Measurements from ENCODE around the gene PLXDC2. TPM values are rescaled to one million over a fixed set of nuclear protein-coding genes. Genes with fewer than 3 reads are reported as not detected.
"Not testable (repeated sequence)": the region's sequence is repeated elsewhere in the genome, so short reads cannot be mapped to it uniquely, and the experiment has no call there.

The PLXDC2 gene
- total RNA-seq, 1 experiment from 2014 or later: 21.9 TPM

DNA sequence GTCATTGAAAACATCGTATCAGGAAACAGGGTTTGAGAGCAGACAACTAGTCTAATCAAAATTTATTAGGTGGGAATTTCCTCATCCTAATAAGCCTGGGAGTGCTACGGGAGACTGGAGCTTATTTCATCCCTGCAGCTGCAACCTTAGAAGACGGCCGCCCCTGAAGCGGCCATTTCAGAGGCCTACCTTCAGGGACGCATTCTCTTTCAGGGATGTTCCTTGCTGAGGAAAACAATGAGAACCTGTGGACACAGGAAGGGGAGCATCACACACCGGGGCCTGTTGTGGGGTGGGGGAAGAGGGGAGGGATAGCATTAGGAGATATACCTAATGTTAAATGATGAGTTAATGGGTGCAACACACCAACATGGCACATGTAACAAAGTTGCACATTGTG, 392.9 kb downstream of the PLXDC2 start:
- H3K4me3 ChIP-seq (ENCODE audit: insufficient read depth, low read depth, low read length); H3K27me3 ChIP-seq (ENCODE audit: control insufficient read depth, insufficient read depth, low read length); DNase-seq; H3K36me3 ChIP-seq (replicated peaks; ENCODE audit: control insufficient read depth, insufficient read depth, low read length): not testable (repeated sequence)

- Histone ChIP-seq H3K27me3 (ENCODE audit: control insufficient read depth, insufficient read depth, low read length) (no peaks in the 10 kb centered on the region), H3K4me3 (ENCODE audit: insufficient read depth, low read depth, low read length) (no peak overlapping the region), H3K36me3 (replicated peaks; ENCODE audit: control insufficient read depth, insufficient read depth, low read length) (no peaks in the 10 kb centered on the region)
- peak; percentile 9 for DNase-seq
Measured at GRCh38 chr10:20215547-20216152, 399.4 kb downstream of the PLXDC2 start.

DNA sequence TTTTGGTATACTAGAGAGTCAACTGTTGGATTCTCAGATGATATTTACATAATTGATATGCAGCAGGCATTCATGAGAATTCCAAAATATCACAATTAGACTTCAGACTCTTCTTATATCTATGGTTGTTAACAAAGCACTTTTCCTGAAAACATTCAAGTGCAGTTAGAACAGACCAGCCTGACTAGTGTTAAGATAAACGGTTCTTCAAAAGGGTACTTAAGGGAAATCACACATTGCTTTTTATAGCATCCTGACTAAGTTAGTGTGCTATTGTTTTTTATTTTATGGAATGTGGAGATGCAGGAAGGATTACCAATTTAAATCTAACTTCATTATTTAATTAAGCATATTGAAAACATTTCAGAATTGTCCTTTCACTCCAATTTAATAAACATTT, 405.1 kb downstream of the PLXDC2 start:
- no peak for DNase-seq
- H3K36me3 ChIP-seq (replicated peaks; ENCODE audit: control insufficient read depth, insufficient read depth, low read length): no peaks in the 10 kb centered on the region
- no peaks in the 10 kb centered on the region for H3K27me3 ChIP-seq (ENCODE audit: control insufficient read depth, insufficient read depth, low read length)
- no peak overlapping the region for H3K4me3 ChIP-seq (ENCODE audit: insufficient read depth, low read depth, low read length)

- no peaks in the 10 kb centered on the region for H3K36me3 ChIP-seq (replicated peaks; ENCODE audit: control insufficient read depth, insufficient read depth, low read length)
- no peak for DNase-seq
- H3K4me3 ChIP-seq (ENCODE audit: insufficient read depth, low read depth, low read length): no peak overlapping the region
- no peaks in the 10 kb centered on the region for H3K27me3 ChIP-seq (ENCODE audit: control insufficient read depth, insufficient read depth, low read length)
Measured at GRCh38 chr10:20228729-20229128, 412.5 kb downstream of the PLXDC2 start.

- Histone ChIP-seq H3K36me3 (replicated peaks; ENCODE audit: control insufficient read depth, insufficient read depth, low read length) (no peaks in the 10 kb centered on the region), H3K27me3 (ENCODE audit: control insufficient read depth, insufficient read depth, low read length) (no peaks in the 10 kb centered on the region), H3K4me3 (ENCODE audit: insufficient read depth, low read depth, low read length) (no peak overlapping the region)
- no peak for DNase-seq
Measured at GRCh38 chr10:20232079-20232705, 416.0 kb downstream of the PLXDC2 start.

DNA sequence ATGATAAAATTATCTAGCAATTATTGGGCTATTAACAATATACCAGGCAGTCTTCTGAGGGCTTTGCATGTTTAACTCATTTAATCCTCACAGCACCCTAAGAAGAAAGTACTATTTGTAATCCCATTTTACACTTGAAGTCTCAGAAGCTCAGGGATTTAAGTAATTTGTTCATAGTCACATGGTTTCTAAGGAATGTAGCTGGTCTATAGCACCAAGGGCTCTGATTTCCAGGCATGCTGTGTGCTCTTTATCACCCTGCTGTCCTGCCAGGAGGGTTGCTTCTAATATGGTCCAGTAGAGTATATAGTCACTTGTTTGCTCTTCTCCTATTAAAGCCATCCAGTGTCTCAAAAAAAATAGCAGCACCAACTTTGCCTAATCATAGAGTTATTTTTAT, 417.2 kb downstream of the PLXDC2 start:
- DNase-seq: no peak
- no peak overlapping the region for H3K4me3 ChIP-seq (ENCODE audit: insufficient read depth, low read depth, low read length)
- H3K27me3 ChIP-seq (ENCODE audit: control insufficient read depth, insufficient read depth, low read length): no peaks in the 10 kb centered on the region
- H3K36me3 ChIP-seq (replicated peaks; ENCODE audit: control insufficient read depth, insufficient read depth, low read length): no peaks in the 10 kb centered on the region

GRCh38 chr10:20234579-20234978, 418.3 kb downstream of the PLXDC2 start:
- Histone ChIP-seq H3K36me3 (replicated peaks; ENCODE audit: control insufficient read depth, insufficient read depth, low read length) (no peaks in the 10 kb centered on the region), H3K4me3 (ENCODE audit: insufficient read depth, low read depth, low read length) (no peak overlapping the region), H3K27me3 (ENCODE audit: control insufficient read depth, insufficient read depth, low read length) (no peaks in the 10 kb centered on the region)
- no peak for DNase-seq

- H3K4me3 ChIP-seq (ENCODE audit: insufficient read depth, low read depth, low read length): no peak overlapping the region
- no peaks in the 10 kb centered on the region for H3K27me3 ChIP-seq (ENCODE audit: control insufficient read depth, insufficient read depth, low read length)
- no peaks in the 10 kb centered on the region for H3K36me3 ChIP-seq (replicated peaks; ENCODE audit: control insufficient read depth, insufficient read depth, low read length)
- DNase-seq: no peak
Measured at GRCh38 chr10:20237091-20237570, 420.9 kb downstream of the PLXDC2 start.

GRCh38 chr10:20237586-20237985, 421.4 kb downstream of the PLXDC2 start:
- H3K36me3 ChIP-seq (replicated peaks; ENCODE audit: control insufficient read depth, insufficient read depth, low read length): no peaks in the 10 kb centered on the region
- no peak for DNase-seq
- H3K4me3 ChIP-seq (ENCODE audit: insufficient read depth, low read depth, low read length): no peak overlapping the region
- no peaks in the 10 kb centered on the region for H3K27me3 ChIP-seq (ENCODE audit: control insufficient read depth, insufficient read depth, low read length)

- Histone ChIP-seq H3K27me3 (ENCODE audit: control insufficient read depth, insufficient read depth, low read length) (no peaks in the 10 kb centered on the region), H3K4me3 (ENCODE audit: insufficient read depth, low read depth, low read length) (no peak overlapping the region), H3K36me3 (replicated peaks; ENCODE audit: control insufficient read depth, insufficient read depth, low read length) (no peaks in the 10 kb centered on the region)
- no peak for DNase-seq
Measured at GRCh38 chr10:20240643-20241042, 424.4 kb downstream of the PLXDC2 start.

DNA sequence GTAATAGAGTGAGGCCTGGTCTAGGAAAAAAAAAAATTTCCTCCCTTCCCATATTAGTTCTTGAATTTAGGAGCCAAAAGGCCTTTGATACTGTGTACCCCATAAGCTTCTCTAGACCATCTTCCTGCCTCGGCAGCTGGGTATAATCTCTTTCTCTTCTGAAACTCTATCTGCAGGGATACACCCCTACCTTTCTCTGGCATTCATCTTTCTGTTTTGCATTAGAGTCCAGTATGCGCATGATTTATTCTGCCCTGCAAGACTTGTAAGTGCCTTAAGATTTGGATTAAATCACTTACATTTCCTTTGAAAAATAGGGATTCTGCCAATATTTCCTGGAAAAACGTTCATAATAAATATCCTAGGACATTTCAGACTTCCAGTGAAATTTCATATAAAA, 431.2 kb downstream of the PLXDC2 start:
- Histone ChIP-seq H3K36me3 (replicated peaks; ENCODE audit: control insufficient read depth, insufficient read depth, low read length) (no peaks in the 10 kb centered on the region), H3K27me3 (ENCODE audit: control insufficient read depth, insufficient read depth, low read length) (no peaks in the 10 kb centered on the region), H3K4me3 (ENCODE audit: insufficient read depth, low read depth, low read length) (no peak overlapping the region)
- DNase-seq: no peak

GRCh38 chr10:20247891-20248708, 431.9 kb downstream of the PLXDC2 start:
- H3K4me3 ChIP-seq (ENCODE audit: insufficient read depth, low read depth, low read length): no peak overlapping the region
- no peaks in the 10 kb centered on the region for H3K27me3 ChIP-seq (ENCODE audit: control insufficient read depth, insufficient read depth, low read length)
- H3K36me3 ChIP-seq (replicated peaks; ENCODE audit: control insufficient read depth, insufficient read depth, low read length): no peaks in the 10 kb centered on the region
- no peak for DNase-seq

DNA sequence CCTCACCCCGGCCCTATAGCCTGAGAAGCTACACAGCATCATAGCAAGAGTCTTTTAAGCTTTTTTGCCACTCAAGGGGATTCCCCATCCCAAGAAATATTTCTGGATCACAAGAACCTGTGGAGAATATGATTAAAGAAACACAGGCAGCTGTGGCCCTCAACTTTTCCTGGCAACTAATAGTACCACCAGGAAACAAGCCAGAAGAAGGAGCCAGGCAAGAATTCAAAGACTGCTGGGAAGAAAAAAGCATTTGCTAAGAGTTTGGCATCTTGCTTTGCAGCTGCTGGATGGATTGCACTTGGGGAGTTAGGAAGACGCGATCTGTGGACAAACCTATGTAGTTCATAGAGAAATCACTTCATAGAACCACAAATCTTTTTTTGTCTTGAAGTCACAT, 437.8 kb downstream of the PLXDC2 start:
- Histone ChIP-seq H3K36me3 (replicated peaks; ENCODE audit: control insufficient read depth, insufficient read depth, low read length) (no peaks in the 10 kb centered on the region), H3K27me3 (ENCODE audit: control insufficient read depth, insufficient read depth, low read length) (no peaks in the 10 kb centered on the region), H3K4me3 (ENCODE audit: insufficient read depth, low read depth, low read length) (no peak overlapping the region)
- DNase-seq: no peak

DNA sequence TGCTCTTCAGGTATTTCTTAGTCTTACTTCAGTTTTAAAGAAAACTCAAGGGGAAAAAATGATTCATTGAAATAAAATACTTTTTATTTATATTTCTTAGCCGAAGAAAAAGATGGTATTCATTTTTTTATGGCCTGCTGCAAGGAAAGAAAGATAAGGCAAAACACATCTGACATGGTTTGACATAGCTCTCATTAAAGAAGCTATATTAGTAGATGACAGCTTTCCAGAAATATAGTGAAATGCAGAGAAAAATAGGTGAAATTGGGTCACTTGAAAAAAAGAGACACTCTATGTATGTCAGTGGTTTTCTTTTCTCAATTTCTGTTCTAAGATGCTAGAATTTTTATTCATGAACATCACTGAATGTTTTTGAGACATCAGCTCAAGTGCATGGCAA, 438.3 kb downstream of the PLXDC2 start:
- DNase-seq: no peak
- H3K4me3 ChIP-seq (ENCODE audit: insufficient read depth, low read depth, low read length): no peak overlapping the region
- H3K36me3 ChIP-seq (replicated peaks; ENCODE audit: control insufficient read depth, insufficient read depth, low read length): no peaks in the 10 kb centered on the region
- no peaks in the 10 kb centered on the region for H3K27me3 ChIP-seq (ENCODE audit: control insufficient read depth, insufficient read depth, low read length)

- DNase-seq: no peak
- no peaks in the 10 kb centered on the region for H3K27me3 ChIP-seq (ENCODE audit: control insufficient read depth, insufficient read depth, low read length)
- H3K36me3 ChIP-seq (replicated peaks; ENCODE audit: control insufficient read depth, insufficient read depth, low read length): no peaks in the 10 kb centered on the region
- H3K4me3 ChIP-seq (ENCODE audit: insufficient read depth, low read depth, low read length): no peak overlapping the region
Measured at GRCh38 chr10:20256969-20257368, 440.7 kb downstream of the PLXDC2 start.

All from H7 (cell line).